ENCODE measurements around the gene PLCD3. TPM values are rescaled to one million over a fixed set of nuclear protein-coding genes. Genes with fewer than 3 reads are reported as not detected.

Gene PLCD3
- total RNA-seq, 1 donor from 2014 or later: 34.2 TPM

GRCh38 chr17:45129940-45130680 is 2.2 kb downstream of the PLCD3 start:
- no peak for TF ChIP-seq CTCF (conservative IDR thresholded peaks at IDR 0.05)
- no peak overlapping the region for H3K27ac Mint-ChIP-seq (ENCODE audit: unreplicated experiment)
- no peaks in the 10 kb centered on the region for H3K36me3 Mint-ChIP-seq (ENCODE audit: low read depth)
- H3K9me3 Mint-ChIP-seq: no peaks in the 10 kb centered on the region
- peaks cover under 1% of the 10 kb centered on the region for H3K27me3 Mint-ChIP-seq (ENCODE audit: low read depth)
- peak overlapping the region; percentile 84 for H3K4me3 Mint-ChIP-seq
- peaks cover 8% of the 10 kb centered on the region for H3K4me1 Mint-ChIP-seq
- DNase-seq (ENCODE audit: low read depth, low spot score): no peak

GRCh38 chr17:45129426-45129939 is 2.8 kb downstream of the PLCD3 start:
- no peak for DNase-seq (ENCODE audit: low read depth, low spot score)
- H3K4me3 Mint-ChIP-seq: no peak overlapping the region
- peaks cover 7% of the 10 kb centered on the region for H3K4me1 Mint-ChIP-seq
- no peaks in the 10 kb centered on the region for H3K9me3 Mint-ChIP-seq
- no peaks in the 10 kb centered on the region for H3K36me3 Mint-ChIP-seq (ENCODE audit: low read depth)
- H3K27ac Mint-ChIP-seq (ENCODE audit: unreplicated experiment): no peak overlapping the region
- no peaks in the 10 kb centered on the region for H3K27me3 Mint-ChIP-seq (ENCODE audit: low read depth)
- no peak for TF ChIP-seq CTCF (conservative IDR thresholded peaks at IDR 0.05)

- Mint-ChIP-seq H3K4me3 (no peak overlapping the region), H3K9me3 (no peaks in the 10 kb centered on the region), H3K27me3 (ENCODE audit: low read depth) (no peaks in the 10 kb centered on the region), H3K4me1 (peaks cover 7% of the 10 kb centered on the region), H3K36me3 (ENCODE audit: low read depth) (no peaks in the 10 kb centered on the region), H3K27ac (ENCODE audit: unreplicated experiment) (no peak overlapping the region)
- no peak for DNase-seq (ENCODE audit: low read depth, low spot score)
- no peak for TF ChIP-seq CTCF (conservative IDR thresholded peaks at IDR 0.05)
These were observed 3.3 kb downstream of the PLCD3 start for GRCh38 chr17:45128989-45129388.

- no peak for TF ChIP-seq CTCF (conservative IDR thresholded peaks at IDR 0.05)
- Mint-ChIP-seq H3K27me3 (ENCODE audit: low read depth) (no peaks in the 10 kb centered on the region), H3K27ac (ENCODE audit: unreplicated experiment) (no peak overlapping the region), H3K9me3 (no peaks in the 10 kb centered on the region), H3K36me3 (ENCODE audit: low read depth) (no peaks in the 10 kb centered on the region), H3K4me1 (peaks cover 8% of the 10 kb centered on the region), H3K4me3 (no peak overlapping the region)
- no peak for DNase-seq (ENCODE audit: low read depth, low spot score)
These were observed 4.0 kb downstream of the PLCD3 start for GRCh38 chr17:45128331-45128730.

- Mint-ChIP-seq H3K4me3 (no peak overlapping the region), H3K27me3 (ENCODE audit: low read depth) (no peaks in the 10 kb centered on the region), H3K27ac (ENCODE audit: unreplicated experiment) (peak overlapping the region; percentile 88), H3K36me3 (ENCODE audit: low read depth) (no peaks in the 10 kb centered on the region), H3K9me3 (no peaks in the 10 kb centered on the region), H3K4me1 (peaks cover 12% of the 10 kb centered on the region)
- DNase-seq (ENCODE audit: low read depth, low spot score): no peak
- TF ChIP-seq CTCF (conservative IDR thresholded peaks at IDR 0.05): no peak
These were observed 4.6 kb downstream of the PLCD3 start for GRCh38 chr17:45127548-45128300.
